GM12878 (cell line): ENCODE data around the gene UBE2J2.

Experiments
- BACH1 ChIP-seq: fragments of 450-650 bp; IDR thresholded peaks from 2 replicates; pipeline ENCODE4 v1.6.1; 2017; ENCODE audit warnings: mild to moderate bottlenecking, borderline replicate concordance
- FOXM1 ChIP-seq: IDR thresholded peaks from 2 replicates; pipeline ENCODE4 v1.6.1; 2012; ENCODE audit warnings: low read depth, mild to moderate bottlenecking, inconsistent platforms, low read length, moderate library complexity
- POLR2A ChIP-seq: IDR thresholded peaks from 2 replicates; pipeline ENCODE4 v1.6.1; 2011; ENCODE audit warnings: low read depth, mild to moderate bottlenecking, low read length
- SIX5 ChIP-seq: IDR thresholded peaks from 2 replicates; pipeline ENCODE4 v1.6.1; 2011; ENCODE audit warnings: mild to moderate bottlenecking, low read depth, low read length, moderate library complexity; ENCODE audit not compliant: severe bottlenecking
- SUPT20H ChIP-seq: IDR thresholded peaks from 2 replicates; pipeline ENCODE4 v1.6.1; 2011; ENCODE audit warnings: low read depth, mild to moderate bottlenecking, low read length, moderate library complexity, borderline replicate concordance; ENCODE audit not compliant: control insufficient read depth

- no peak for TF ChIP-seq SUPT20H
- no peak for TF ChIP-seq BACH1
- TF ChIP-seq POLR2A, result peak; percentile 27; the same call in 1 of the 2 replicates
- TF ChIP-seq FOXM1, result no peak
- TF ChIP-seq SIX5, result no peak
Measured at GRCh38 chr1:1309251-1310108, 35.8 kb upstream of the UBE2J2 start.
